Femur (tissue), 1 donor: ENCODE measurements around the gene JAKMIP3.

Experiments used
- DNase-seq: peaks from one replicate; pipeline ENCODE4 v3.0.0-alpha.2; 2017

JAKMIP3 gene

GRCh38 chr10:132044803-132045202, 20.9 kb upstream of the JAKMIP3 start:
- DNase-seq = no peak

- DNase-seq = no peak
Observed at GRCh38 chr10:132045324-132045723, 20.4 kb upstream of the JAKMIP3 start.

- no peak for DNase-seq
Observed at GRCh38 chr10:132047575-132048293, 18.0 kb upstream of the JAKMIP3 start.

DNA sequence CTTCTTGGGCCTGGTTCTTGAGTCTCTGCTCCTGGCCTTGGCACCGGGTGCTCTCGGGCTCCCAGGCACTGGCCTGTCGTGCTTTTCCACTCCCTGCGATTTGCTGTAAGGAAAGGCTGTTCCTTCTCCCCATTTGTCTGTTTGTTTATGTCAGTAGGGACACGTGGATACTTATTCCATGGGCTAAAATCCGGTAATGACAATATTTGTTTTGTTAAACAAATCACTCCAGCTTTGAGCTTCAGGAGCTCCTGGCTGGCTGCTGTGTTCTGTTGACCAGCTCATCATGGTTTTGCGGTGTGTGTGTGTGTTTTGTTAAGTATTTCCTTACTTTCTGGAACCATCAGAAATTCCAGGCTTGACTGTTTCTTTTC, 17.5 kb upstream of the JAKMIP3 start:
- DNase-seq = no peak

DNA sequence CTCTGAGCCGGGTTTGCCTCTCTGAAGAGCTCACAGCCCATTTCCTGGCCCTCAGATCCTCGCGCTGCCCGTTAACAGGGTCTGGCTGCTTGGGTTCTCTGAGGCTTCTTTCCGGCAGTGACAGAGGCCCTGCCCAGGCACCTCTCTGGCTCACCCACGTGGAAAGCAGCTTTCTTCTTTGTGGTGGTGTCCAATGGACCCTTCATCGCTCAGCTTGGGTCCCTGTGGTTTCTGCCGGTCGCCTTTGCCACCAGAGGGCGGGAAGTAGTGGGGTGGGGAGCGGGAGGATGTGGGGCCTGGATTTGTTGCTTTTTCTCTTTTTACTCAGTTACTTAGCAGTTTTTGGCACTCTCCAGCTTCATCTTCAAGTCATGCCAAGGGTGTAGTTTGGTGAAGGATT, 15.6 kb upstream of the JAKMIP3 start:
- no peak for DNase-seq

GRCh38 chr10:132052124-132052523, 13.6 kb upstream of the JAKMIP3 start:
- DNase-seq = no peak

- DNase-seq = peak; percentile 15
Observed at GRCh38 chr10:132054564-132054963, 11.2 kb upstream of the JAKMIP3 start.

GRCh38 chr10:132055616-132056015, 10.1 kb upstream of the JAKMIP3 start:
- DNase-seq = no peak

GRCh38 chr10:132056663-132057062, 9.1 kb upstream of the JAKMIP3 start:
- DNase-seq = no peak

DNA sequence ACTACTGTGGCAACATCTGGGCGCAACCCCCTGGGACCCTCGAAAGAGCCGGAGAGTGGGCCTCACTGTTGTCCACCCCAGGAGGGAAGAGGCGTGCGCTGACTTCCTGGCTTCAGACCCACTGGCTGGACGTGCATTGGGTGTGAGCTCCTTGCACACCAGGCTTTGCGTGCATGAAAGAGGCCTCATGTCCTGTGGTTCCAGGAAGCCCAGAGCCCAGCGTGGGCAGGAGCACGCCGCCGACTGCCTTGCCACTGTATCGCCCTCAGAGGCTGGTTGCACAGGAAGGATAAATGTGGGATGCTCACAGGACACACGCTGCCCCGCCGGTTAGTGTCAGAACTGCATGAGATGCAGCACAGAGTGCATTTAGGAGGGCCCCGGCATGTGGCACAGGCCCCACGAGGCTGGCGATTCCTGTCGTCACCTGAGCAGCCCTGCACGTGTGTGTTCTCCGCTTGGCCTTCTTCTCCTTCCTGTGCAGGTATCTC, 8.5 kb upstream of the JAKMIP3 start:
- no peak for DNase-seq

GRCh38 chr10:132058111-132058745, 7.5 kb upstream of the JAKMIP3 start:
- no peak for DNase-seq

DNA sequence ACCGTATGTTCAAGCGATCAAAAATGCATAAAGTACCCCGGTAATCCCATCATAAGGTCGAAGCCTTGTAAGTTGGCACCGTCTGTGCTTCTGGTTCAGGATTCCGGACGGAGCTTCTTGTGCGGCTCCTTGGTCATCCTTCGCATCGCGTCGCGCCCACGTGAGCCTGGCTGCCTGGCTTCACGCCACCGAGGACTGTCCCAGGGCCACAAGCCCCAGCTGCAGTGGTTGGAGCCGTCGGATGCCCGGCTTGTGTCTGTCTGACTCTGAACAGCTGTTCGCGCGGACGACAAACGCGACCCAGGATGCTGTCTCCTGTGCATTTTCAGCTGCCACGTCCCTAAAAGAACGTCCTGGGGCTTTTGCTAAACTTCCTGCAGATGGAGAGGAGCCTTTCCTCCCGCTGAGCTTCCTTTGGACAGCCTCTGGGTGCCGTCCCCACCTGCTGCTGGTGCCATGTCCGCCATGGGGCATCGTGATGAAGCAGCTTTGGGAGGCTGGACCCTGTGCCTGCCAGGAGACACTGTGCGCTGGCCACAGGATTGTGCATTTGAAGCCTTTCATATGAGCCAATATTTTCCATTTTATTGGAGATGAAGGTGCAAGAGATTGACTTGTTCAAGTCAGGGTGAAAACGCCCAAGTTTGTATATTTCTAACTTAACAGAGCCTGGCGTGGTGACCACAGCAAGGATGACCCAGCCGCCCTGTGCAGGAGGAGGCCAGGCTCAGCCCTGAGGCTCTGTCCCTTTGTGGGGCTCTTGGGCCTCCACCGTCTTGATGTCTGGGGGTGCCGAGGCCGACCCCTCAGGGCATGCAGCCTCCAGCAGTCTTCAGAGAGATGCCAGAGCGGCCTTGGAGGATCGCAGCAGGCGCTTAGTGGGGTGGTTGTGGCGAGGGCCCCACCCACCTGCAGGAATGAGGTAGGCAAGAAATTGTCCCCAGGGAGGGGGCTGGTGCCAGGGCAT, 6.7 kb upstream of the JAKMIP3 start:
- no peak for DNase-seq

DNA sequence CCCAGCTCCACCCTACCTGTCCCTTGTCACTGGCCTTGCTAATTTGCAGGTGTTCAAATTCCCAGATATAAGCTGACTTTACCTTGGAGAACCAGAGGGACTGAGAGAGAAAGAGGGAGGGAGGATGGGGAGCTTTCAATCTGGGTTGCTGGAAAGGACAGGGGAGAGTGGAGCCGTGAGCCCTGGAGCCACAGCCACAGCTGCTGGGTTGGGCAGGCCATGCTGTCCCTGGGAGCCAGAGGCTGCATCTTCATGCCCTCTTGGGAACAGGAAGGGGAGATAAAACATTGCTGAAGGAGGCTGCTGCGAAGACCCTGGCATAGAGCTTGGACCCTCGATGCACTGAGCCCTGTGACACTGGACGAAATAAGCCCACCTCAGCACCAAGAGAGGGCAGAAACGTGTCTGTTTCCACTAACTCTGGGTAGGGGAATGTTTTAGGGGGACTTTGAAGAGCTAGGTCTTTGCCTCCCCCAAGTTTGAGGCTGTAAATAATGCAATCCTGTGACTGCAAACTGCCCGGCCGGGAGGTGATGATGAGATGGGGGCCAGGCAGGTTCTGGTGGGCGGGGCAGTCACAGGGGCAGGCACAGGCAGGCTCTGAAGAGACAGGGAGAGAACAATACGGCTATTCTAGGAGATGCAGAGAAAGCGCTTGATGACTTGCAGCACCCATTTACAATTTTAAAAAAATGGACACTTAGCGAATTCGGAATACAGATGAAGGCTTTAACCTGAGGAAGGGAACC, 5.8 kb upstream of the JAKMIP3 start:
- no peak for DNase-seq

DNA sequence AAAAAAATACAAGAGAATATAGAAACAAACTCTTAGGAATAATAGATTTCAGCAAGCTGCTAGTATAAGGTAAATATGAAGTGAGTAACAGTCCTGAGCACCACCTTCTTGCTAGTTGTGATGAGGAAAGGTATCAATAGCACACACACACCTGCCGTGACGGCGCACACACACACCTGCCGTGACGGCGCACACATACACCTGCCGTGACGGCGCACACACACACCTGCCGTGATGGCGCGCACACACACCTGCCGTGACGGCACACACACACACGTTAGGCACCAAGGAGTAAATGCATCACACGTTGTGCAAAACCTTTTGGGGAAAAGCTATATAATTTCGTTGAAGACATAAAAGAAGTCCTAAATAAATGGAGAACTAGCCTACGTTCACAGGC, 4.7 kb upstream of the JAKMIP3 start:
- no peak for DNase-seq

DNA sequence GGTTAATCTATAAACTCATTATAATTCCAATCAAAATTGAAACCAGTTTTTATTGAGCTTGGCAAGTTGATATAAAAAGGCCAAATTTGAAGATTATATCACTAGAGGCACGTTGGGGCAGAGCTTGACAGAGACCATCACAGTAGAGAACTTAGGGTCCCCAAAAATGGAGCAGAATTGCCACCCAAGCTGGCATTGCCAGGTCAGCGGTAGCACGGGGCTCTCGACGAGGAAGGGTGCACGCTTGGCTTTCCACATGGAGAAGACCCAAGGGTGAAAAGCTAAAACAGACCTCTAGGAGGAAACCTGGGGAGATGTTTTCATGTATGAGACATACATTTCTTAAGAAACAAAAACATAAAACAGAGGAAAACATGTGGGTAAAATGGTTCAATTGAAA, 4.3 kb upstream of the JAKMIP3 start:
- no peak for DNase-seq

GRCh38 chr10:132062116-132062515, 3.6 kb upstream of the JAKMIP3 start:
- DNase-seq = no peak

- no peak for DNase-seq
Observed at GRCh38 chr10:132062641-132063390, 2.9 kb upstream of the JAKMIP3 start.

- DNase-seq = no peak
Observed at GRCh38 chr10:132063432-132063831, 2.3 kb upstream of the JAKMIP3 start.

DNA sequence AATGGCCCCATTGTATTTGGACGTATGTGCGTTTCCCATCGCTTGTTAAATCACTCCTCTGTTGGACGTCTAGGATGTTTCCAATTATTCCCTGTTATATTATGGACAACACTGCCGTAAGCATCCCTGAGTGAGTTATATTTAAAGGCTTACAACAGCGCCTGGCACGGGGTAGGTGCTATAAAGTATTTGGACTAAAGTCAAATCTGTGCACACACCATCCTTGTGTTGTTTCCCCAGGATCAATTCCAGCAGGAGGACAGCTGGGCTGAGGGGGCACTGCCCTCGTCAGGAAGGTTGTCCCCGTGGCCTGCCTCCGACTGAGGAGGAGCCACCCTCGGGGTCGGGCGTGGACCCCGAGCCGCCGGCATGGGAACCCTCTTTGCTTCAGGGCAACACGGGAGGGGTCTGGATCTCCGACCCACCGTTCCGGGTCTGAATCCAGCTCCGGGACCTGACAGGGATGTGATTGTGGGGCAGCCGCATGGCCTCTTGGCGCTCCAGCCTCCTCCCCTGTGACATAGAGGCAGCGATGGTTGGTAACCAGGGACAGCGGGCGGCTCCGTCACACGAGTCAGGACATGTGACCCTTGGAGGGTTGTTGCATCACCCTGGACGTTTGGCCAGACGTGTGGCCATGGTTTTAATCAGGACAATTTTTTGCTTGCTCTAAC, 1.5 kb upstream of the JAKMIP3 start:
- DNase-seq = no peak

DNA sequence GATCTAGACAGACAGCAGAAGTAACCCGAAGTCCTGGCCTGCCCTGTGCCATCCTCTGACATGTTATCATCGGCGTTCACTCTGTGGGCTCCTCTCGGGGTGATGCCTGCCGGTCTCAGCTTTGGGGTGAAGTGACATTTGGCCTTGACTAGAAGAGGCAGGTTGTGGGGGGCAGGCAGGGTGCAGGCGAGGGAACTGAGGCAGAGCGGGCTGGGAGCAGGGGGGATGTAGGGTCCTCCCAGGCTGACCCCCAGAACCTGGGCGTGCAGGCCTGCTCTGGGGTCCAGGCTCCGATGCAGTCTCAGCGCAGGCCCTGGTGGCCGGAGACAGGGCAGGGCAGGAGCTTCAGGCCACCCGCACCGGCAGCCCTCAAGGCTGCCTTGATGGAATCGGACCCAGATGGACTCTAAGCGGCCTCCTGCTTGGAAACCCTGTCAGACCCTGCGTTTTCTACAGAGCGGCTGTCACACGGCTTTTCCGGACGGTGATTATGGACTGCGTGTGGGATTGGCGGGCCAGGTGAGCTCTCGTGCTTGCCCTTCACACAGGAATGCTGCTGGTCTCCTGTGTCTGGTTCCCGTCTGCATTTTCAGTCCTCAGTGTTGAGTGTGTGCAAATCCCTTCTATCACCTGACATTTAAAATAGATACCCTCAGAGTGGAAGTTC, 842 bp upstream of the JAKMIP3 start:
- no peak for DNase-seq

DNA sequence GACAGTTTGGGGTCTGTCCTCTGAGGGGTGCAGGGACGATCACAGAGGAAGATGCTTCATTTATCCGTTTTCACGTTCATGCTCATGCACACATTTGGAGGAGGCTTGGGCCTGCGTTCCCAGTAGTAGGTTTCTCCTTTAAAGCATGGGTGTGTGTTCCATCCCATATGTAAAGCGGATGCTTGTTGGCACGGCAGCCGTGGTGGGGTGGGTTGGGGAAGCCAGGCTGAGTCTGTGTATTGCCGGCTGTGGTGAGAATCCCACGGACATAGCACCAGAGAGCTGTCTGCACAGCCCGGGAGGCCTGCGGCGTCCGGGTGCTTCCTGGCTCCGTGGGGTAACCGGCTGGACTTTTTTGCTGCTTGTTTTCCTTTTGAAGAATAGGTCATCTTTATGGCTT, 440 bp downstream of the JAKMIP3 start:
- DNase-seq = no peak
